Right lobe of liver (tissue), 4 donors: ENCODE results near the gene ADISSP.

Experiments
- POLR2A ChIP-seq: fragments of 450-650 bp; IDR thresholded peaks from one replicate; pipeline ENCODE4 v1.6.1; 2017; ENCODE audit warnings: antibody characterized with exemption, mild to moderate bottlenecking
- TF ChIP-seq, protein P1 (sequence below), 4 donors: fragments of 200-600 bp in 3 of 4; fragments of 450-650 bp in 1 of 4; IDR thresholded peaks; one replicate each; pipeline versions ENCODE4 v1.5.1 to v1.8.0; 2016 to 2022; ENCODE audit warnings: antibody characterized with exemption in 4 of 4, mild to moderate bottlenecking in 2 of 4
- donor health status: DM: no; HTN: no; CAD: no.
- donor health status: DM: no; HTN: no; CAD: no.
- donor health status: DM: no; HTN: yes; CAD: no.

- TF ChIP-seq, protein P1, sequence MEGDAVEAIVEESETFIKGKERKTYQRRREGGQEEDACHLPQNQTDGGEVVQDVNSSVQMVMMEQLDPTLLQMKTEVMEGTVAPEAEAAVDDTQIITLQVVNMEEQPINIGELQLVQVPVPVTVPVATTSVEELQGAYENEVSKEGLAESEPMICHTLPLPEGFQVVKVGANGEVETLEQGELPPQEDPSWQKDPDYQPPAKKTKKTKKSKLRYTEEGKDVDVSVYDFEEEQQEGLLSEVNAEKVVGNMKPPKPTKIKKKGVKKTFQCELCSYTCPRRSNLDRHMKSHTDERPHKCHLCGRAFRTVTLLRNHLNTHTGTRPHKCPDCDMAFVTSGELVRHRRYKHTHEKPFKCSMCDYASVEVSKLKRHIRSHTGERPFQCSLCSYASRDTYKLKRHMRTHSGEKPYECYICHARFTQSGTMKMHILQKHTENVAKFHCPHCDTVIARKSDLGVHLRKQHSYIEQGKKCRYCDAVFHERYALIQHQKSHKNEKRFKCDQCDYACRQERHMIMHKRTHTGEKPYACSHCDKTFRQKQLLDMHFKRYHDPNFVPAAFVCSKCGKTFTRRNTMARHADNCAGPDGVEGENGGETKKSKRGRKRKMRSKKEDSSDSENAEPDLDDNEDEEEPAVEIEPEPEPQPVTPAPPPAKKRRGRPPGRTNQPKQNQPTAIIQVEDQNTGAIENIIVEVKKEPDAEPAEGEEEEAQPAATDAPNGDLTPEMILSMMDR (IDR thresholded peaks at IDR 0.05), result no peak
- TF ChIP-seq POLR2A, result no peak
These were observed 47.5 kb downstream of the ADISSP start for GRCh38 chr20:3720068-3720467.
